Fibroblast of pulmonary artery (primary cell): ENCODE results near the gene POLN.
"Not testable (repeated sequence)": the region's sequence is repeated elsewhere in the genome, so short reads cannot be mapped to it uniquely, and the experiment has no call there.

Experiments
- DNase-seq: peaks from one replicate; pipeline ENCODE4 v3.0.0-alpha.2; 2010; ENCODE audit warnings: low read depth
- H3K4me3 ChIP-seq: replicated peaks from 2 replicates; pipeline ENCODE4 v1.5.1; 2011; ENCODE audit warnings: low read depth, mild to moderate bottlenecking, control low read depth, low read length, moderate library complexity
- CTCF ChIP-seq: IDR thresholded peaks from 2 replicates; pipeline ENCODE4 v1.5.1; 2011; ENCODE audit warnings: mild to moderate bottlenecking, control low read depth, low read length, inconsistent platforms; ENCODE audit errors: missing control alignments

POLN gene

GRCh38 chr4:2220016-2220630 is 21.8 kb downstream of the POLN start:
- DNase-seq, result peak; percentile 79
- H3K4me3 ChIP-seq, result no peak overlapping the region
- TF ChIP-seq CTCF, result peak; percentile 97

- no peak overlapping the region for H3K4me3 ChIP-seq
- DNase-seq, result no peak
- TF ChIP-seq CTCF, result no peak
Measured at GRCh38 chr4:2219233-2219760, 22.6 kb downstream of the POLN start.

- DNase-seq, result no peak
- TF ChIP-seq CTCF, result no peak
- H3K4me3 ChIP-seq, result no peak overlapping the region
Measured at GRCh38 chr4:2218436-2218835, 23.5 kb downstream of the POLN start.

GRCh38 chr4:2217726-2218125 is 24.2 kb downstream of the POLN start:
- no peak for TF ChIP-seq CTCF
- peak; percentile 10 for DNase-seq

GRCh38 chr4:2212831-2213230 is 29.1 kb downstream of the POLN start:
- no peak overlapping the region for H3K4me3 ChIP-seq
- no peak for TF ChIP-seq CTCF
- DNase-seq, result no peak

More at GRCh38 chr4:2217726-2218125, 24.2 kb downstream of the POLN start:
- no peak overlapping the region for H3K4me3 ChIP-seq

- not testable (repeated sequence) for H3K4me3 ChIP-seq, DNase-seq
Measured at GRCh38 chr4:2202789-2203188, 39.1 kb downstream of the POLN start.

- H3K4me3 ChIP-seq, result no peak overlapping the region
- no peak for TF ChIP-seq CTCF
- no peak for DNase-seq
Measured at GRCh38 chr4:2194496-2194895, 47.4 kb downstream of the POLN start.
